GM21423 (cell line): ENCODE measurements around the gene PDILT.

Source experiments
- ATAC-seq: cut with Tn5 transposase; IDR thresholded peaks from one replicate; pipeline ENCODE4 v1.9.1; 2021; ENCODE audit warnings: mild to moderate bottlenecking, moderate library complexity; ENCODE audit not compliant: unreplicated experiment

Gene PDILT

GRCh38 chr16:20364051-20364450, 40.5 kb downstream of the PDILT start:
- ATAC-seq = no peak

GRCh38 chr16:20363191-20363590, 41.3 kb downstream of the PDILT start:
- ATAC-seq = no peak

DNA sequence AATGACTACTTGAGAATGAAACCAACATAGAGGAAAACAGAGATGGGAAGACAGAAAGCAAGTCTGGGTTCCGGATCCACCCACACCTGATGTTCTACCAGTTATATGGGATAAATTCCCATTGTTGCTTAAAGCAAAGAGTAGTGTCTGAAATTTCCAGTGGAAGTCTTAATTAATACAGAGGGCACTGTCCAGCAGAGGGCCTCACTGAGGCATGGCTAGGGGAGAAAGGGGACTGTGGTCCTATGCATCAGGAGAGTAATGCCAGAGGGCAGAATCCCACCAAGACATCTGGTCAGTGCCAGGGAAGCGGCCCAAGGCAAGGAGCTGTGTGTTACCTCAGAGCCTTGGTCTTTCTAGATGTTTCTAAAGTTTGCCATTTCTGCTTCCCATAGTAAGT, 44.5 kb downstream of the PDILT start:
- no peak for ATAC-seq

GRCh38 chr16:20355114-20355782, 49.3 kb downstream of the PDILT start:
- no peak for ATAC-seq

GRCh38 chr16:20353379-20353778, 51.2 kb downstream of the PDILT start:
- no peak for ATAC-seq

GRCh38 chr16:20352615-20353014, 51.9 kb downstream of the PDILT start, which contains the start of gene UMOD:
UMOD (minus strand) TSS chr16:20352715; CDS start chr16:20350737, 1,978 bp downstream.
- no peak for ATAC-seq

GRCh38 chr16:20349615-20350014, 54.9 kb downstream of the PDILT start:
- no peak for ATAC-seq

GRCh38 chr16:20348365-20349185, 56.0 kb downstream of the PDILT start:
- ATAC-seq = no peak

- no peak for ATAC-seq
These were observed 56.7 kb downstream of the PDILT start for GRCh38 chr16:20347666-20348364.

DNA sequence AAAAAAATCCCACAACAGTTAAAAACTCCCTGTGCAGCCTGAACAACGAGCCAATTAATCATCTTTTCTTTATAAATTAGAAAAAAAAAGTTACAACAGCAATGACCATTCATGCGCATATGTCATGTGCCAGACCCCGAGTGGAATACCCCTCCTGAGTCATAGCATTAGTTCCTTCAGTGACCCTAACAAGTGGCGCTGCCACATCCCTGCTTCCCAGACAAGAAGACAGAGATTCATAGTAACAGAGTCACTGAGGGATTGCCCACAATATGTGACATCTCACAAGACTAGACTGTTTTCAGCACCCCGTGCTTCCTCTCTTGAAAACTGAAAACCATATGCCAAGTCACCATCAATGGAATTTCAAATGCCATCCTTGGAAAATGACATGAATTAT, 59.9 kb downstream of the PDILT start:
- ATAC-seq = no peak

DNA sequence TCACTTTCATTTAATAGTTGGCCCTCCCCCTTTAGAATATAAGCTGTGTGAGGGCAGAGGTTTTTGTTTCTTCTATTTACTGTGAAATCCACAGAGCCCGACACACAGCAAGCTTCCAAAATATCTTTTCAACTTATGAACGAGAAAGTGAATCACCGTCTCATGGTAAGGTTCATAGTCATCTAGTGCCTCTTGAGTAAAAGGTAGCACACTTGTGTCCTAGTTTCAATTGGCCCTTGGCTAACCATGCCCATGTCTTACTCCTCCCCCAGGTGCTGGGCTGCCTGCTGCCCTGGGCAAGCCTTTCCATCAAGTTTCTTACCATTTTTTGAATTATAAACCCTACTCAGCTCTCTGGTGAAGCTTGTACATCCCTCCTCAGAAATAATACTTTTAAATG, 64.8 kb downstream of the PDILT start:
- no peak for ATAC-seq

DNA sequence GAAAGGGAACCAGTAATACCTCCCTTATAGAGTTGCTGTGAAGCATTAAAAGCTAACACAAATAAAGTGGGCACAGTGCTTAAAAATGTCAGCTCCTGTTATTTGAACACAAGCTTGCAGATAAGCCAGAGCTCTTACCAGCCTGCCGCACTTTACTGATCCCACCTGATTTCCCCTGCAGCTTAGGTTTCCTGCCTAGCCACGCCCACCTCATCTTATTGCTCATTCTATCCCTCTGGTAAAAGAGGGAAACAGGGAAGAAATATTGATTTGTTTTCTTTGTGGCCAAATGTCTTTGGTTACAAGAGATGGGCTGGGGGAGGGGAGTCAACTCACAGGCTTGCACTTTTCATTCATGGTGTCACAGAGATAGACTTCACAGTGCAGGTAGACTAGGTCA, 67.6 kb downstream of the PDILT start:
- ATAC-seq = no peak

- ATAC-seq = no peak
These were observed 70.1 kb downstream of the PDILT start for GRCh38 chr16:20334396-20334795.

DNA sequence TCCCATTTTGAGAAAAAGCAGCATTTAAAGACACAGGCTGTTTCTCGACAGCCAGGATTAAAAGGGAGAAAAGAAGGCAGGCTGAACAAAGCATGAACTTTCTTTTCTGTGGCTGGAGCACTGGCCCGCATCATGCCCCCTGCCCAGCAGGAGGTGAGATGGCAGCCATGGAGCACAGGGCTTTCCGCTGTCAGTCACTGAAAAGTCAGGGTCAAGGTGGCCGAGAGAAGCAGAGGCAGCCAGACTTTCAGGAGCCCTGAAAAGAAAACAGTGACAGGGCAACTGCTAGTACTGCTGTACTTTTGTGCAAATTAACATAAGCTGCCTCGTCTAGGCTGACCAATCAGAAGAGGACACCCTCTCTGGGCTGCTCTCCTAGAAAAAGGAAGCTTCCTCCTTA, 71.4 kb downstream of the PDILT start:
- ATAC-seq = no peak

GRCh38 chr16:20332411-20332810, 72.1 kb downstream of the PDILT start:
- no peak for ATAC-seq

DNA sequence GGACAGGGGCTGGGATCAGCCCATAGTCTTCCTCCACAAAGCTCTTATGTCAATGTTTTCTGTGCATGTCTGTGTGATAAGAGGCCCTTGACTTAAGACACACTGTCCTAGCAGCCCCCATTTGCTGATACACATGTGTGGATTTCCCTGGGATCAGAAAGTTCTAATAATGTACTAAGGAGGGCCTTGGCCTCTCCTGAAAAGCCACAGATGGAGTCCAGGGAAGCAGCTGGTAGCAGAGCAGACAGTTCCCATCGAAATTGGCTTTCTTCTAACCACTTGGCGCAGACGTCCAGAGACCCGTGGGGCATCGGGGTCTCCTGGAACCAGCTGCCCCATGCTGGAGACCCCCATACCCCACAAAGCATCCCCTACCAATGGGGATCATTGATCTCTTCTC, 72.9 kb downstream of the PDILT start:
- no peak for ATAC-seq

DNA sequence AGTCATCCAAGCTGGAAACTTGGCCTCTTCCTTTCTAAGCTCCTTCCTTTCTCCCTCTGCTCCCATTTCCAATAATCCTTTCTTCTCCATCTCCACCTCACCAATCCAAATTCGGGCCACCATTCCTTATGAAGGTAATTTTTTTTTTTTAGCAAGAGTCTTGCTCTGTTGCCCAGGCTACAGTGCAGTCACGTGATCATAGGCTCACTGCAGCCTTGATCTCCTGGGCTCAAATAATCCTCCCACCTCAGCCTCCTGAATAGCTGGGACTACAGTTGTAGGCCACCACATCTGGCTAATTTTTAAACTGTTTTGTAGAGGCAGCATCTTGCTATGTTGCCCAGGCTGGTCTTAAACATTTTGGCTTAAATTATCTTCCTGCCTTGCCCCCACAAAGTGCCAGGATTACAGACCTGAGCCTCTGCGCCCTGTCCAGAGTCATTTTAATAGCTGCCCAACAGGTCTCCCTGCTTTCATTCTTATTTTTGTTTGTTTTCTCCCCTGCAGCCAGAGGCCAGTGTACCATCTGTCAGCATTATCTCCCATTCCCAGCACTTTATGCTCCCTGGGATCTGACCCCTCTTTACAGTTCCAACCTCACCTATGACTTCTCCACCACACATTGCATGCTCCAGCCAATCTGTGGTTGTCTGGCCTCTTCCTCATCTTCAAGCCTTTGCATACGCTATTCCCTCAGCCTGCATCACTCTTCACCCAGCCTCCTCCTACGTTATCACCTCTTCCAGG, 75.0 kb downstream of the PDILT start:
- ATAC-seq = no peak

- ATAC-seq = no peak
These were observed 77.0 kb downstream of the PDILT start, which contains the start of gene GP2 for GRCh38 chr16:20327444-20328041. GP2 (minus strand) TSS chr16:20327513; CDS start chr16:20326431, 1,082 bp downstream.

DNA sequence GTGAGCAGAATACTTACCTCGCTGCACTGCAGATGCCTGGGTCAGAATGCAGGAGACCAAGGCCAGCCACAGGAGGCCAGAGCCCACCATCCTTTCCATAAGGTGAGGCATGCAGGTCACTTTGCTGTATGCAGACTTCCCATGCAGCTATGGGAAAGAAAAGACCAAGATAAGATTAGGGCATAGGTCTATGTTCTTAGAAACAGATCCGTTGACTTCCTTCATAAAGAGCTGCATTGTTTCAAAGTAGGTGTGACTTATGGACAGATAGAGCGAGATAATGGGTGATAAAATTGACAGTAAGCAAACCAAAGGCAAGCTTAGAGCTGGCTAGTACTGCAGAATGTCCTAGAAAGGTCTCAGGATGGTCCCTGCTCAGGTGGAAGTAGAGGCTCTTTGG, 78.2 kb downstream of the PDILT start:
- ATAC-seq = no peak

- ATAC-seq = no peak
These were observed 79.5 kb downstream of the PDILT start for GRCh38 chr16:20325005-20325404.
